ENCODE measurements around the gene MITF.

- TF ChIP-seq POLR2A (IDR thresholded peaks at IDR 0.05) (no peak), CTCF (IDR thresholded peaks at IDR 0.05 in 8 of 11, conservative IDR thresholded peaks at IDR 0.05 in 3 of 11) (no peak)
Measured at GRCh38 chr3:69745505-69745904, 6.2 kb downstream of the MITF start.

Measured in spleen (tissue), 7 donors.